DMS79 (cell line): ENCODE measurements around the gene USP32.

Experiments
- DNase-seq: peaks from one replicate; lab custom pipeline; 2025; lab: John Stamatoyannopoulos, UW

The USP32 gene

DNA sequence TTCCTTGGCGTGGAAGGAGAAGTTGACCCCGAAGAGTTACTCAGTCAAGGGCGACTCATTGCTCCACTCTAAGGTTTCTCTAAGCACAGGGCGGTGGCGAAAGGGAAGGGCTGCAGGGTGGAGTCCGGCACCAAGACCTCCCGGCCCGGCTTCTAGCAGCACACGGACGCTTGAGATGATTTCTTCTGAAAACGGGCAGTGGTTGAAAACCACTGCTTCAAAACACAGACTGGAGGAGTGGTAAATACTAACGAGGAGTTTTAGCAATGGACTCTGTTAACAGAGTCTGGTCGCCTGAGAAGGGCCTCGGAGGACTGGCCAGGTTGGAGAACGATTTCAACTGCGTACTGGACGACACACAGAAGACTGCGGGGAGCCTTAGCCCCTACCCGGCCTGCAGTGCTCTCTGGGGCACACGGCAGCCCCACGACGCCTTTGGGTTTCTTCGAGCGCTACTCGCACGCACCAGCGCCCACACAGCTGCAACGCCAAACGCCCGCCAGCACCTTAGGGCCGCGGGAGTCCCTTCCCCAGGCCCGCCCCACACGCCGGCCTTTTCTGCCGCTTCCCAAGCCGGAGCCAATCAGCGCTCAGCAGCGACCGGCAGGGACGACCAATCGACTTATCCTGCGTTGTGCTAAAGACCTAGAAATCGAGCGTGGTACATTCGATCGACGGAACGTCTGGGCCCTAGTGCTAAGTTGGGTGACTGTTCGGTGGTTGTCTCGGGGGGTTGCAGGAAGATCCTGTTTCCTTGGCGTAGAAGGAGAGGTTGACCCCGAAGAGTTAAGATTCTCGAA, 256.6 kb downstream of the USP32 start:
- peak; percentile 55 for DNase-seq

- no peak for DNase-seq
Measured at GRCh38 chr17:60134396-60135150, 257.4 kb downstream of the USP32 start.

- DNase-seq: no peak
Measured at GRCh38 chr17:60130466-60130865, 261.5 kb downstream of the USP32 start.

GRCh38 chr17:60129164-60129563, 262.8 kb downstream of the USP32 start:
- DNase-seq: no peak
